Kidney epithelial cell (primary cell): Measurements from ENCODE around the gene TBC1D22A. TPM values are rescaled to one million over a fixed set of nuclear protein-coding genes. Genes with fewer than 3 reads are reported as not detected.

Experiments
- DNase-seq: peaks from one replicate; pipeline ENCODE4 v3.0.0-alpha.2; 2010; ENCODE audit warnings: low read depth
- H3K27me3 ChIP-seq: 2 replicates; pipeline ENCODE4 v1.6.0; 2011; ENCODE audit warnings: low read length; ENCODE audit not compliant: control insufficient read depth, insufficient read depth
- H3K36me3 ChIP-seq: 2 replicates; pipeline ENCODE4 v1.5.1; 2011; ENCODE audit warnings: low read length; ENCODE audit not compliant: control insufficient read depth, insufficient read depth
- H3K4me3 ChIP-seq: 2 replicates; pipeline ENCODE4 v1.5.1; 2011; ENCODE audit warnings: low read depth, mild to moderate bottlenecking, control low read depth, low read length
- total RNA-seq: library from RNA; depleted of rRNA; stranded (reverse); fragments of >200 nt; gene quantifications from 2 replicates; pipeline ENCODE4 v1.2.3, GENCODE V29; 2015
- TF ChIP-seq, protein P1 (sequence below): IDR thresholded peaks from 2 replicates; pipeline ENCODE4 v1.5.1; 2011; ENCODE audit warnings: mild to moderate bottlenecking, moderate library complexity, low read length, control low read depth, inconsistent platforms; ENCODE audit not compliant: insufficient read depth, poor library complexity, severe bottlenecking

TBC1D22A gene
- total RNA-seq, 1 donor from 2014 or later: 25.7 TPM

DNA sequence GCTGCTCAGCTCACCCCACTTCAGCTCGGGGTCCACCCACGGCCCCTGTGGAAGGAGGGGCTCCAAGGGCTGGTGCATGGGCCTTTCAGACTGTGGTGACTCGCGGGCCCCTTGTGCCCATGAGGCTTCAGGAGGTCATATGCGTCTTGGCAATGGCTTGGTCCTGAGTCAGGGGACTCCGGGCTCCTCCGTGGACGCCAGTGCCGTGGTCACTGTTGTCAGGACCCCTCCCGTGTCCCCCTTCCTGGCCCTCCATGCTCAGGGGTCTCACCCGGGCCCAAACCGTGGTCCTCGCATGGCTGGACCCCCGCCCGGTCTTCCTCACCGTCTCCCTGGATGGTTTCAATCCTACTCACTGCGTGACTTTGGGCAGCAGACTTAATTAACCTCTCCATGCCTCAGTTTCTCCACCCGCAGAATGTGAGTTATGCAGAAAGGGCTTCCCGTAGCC is 436.4 kb downstream of the TBC1D22A start:
- DNase-seq: no peak
- Histone ChIP-seq H3K36me3 (no peaks in the 10 kb centered on the region), H3K4me3 (no peak overlapping the region), H3K27me3 (peaks cover 20% of the 10 kb centered on the region)
- TF ChIP-seq, protein P1, sequence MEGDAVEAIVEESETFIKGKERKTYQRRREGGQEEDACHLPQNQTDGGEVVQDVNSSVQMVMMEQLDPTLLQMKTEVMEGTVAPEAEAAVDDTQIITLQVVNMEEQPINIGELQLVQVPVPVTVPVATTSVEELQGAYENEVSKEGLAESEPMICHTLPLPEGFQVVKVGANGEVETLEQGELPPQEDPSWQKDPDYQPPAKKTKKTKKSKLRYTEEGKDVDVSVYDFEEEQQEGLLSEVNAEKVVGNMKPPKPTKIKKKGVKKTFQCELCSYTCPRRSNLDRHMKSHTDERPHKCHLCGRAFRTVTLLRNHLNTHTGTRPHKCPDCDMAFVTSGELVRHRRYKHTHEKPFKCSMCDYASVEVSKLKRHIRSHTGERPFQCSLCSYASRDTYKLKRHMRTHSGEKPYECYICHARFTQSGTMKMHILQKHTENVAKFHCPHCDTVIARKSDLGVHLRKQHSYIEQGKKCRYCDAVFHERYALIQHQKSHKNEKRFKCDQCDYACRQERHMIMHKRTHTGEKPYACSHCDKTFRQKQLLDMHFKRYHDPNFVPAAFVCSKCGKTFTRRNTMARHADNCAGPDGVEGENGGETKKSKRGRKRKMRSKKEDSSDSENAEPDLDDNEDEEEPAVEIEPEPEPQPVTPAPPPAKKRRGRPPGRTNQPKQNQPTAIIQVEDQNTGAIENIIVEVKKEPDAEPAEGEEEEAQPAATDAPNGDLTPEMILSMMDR: no peak

DNA sequence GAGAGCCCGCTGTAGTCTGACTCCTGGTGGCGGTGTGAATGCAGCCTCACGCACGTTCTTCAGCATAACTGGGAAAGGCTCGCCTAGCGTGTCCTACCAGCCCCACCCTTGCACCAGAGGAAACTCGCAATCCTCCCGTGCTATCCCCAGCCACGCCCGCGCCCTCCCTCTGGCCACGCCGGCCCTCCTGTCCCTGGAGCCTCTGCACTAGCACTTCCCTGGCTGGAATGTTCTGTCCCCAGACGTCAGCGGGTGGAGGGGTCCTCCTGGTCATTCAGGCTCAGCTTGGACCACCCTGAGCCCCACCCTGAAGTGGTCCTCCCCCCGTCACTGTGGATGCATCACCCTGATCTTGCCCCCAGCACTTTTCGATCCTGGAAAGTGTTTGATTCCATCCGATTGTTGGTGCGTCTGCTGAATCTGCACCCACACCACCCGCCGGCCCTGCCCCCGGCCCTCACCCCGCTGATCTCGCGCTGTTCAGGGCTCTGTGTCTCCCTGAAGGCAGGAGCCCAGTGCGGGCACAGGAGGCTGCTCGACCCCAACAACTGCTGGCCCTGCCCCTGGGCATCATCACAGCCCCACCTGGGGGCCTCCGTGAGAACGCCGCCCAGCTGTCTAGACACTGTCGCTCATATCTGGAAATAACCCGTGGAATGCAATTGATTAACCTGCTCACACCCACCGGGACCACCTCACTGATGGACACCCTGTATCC is 437.0 kb downstream of the TBC1D22A start:
- H3K36me3 ChIP-seq: no peaks in the 10 kb centered on the region
- no peak overlapping the region for H3K4me3 ChIP-seq
- DNase-seq: no peak
- peaks cover 20% of the 10 kb centered on the region for H3K27me3 ChIP-seq
- TF ChIP-seq, protein P1: no peak

DNA sequence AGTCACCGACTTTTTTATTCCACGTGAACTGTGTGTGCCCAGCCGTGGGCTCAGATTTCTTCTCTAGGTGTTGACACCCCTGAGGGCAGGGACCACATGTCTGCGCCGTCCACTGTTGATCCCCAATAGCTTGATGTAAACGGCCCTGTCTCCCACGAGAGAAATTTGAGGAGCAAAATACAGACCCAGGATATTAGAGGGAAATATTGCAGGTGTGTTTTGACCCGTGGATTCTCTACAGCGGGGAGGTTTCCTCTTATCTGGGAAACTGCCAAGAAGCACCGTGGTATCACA is 437.5 kb downstream of the TBC1D22A start:
- DNase-seq: no peak
- H3K27me3 ChIP-seq: peaks cover 18% of the 10 kb centered on the region
- TF ChIP-seq, protein P1: no peak

DNA sequence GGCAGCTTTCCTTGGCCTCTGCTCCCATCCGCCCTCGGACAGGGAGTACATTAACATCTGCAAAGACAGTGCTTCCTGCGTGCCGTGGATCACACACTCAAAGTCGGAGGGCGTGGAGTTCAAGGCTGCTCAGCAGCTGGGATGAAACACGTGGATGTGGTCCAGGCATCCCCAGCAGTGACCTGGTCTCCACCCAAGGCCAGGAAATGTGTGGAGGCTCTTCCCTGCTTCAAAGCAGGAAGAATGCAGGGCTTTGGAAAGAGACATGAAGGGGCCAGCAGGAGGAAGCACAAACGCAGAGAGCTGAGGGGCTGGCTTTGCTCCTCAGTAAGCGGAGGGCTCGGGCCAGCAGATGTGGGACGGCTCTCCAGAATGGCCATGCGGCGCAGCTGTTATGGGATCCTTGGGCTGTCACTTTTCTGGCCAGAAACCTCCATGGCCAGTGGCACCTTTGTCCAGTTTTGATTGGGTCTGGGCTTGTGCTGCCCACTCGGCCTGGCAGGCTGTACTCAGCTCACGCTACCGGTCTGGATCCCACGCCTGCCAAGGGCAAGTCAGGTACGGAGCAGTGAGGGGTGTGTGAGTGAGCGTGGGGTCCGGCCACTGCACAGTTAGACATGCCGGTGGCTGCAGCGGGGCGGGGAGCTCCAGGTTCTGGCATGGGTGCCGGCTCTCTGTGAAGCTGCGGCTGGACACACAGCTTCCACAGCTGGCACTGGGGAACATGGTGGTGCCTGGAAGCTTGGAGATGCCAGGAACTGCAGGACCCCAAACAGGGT is 438.0 kb downstream of the TBC1D22A start:
- no peak for DNase-seq
- Histone ChIP-seq H3K4me3 (no peak overlapping the region), H3K36me3 (no peaks in the 10 kb centered on the region), H3K27me3 (peaks cover 15% of the 10 kb centered on the region)
- TF ChIP-seq, protein P1: no peak

More for the DNA sequence above, 437.5 kb downstream of the TBC1D22A start:
- Histone ChIP-seq H3K4me3 (no peak overlapping the region), H3K36me3 (no peaks in the 10 kb centered on the region)

DNA sequence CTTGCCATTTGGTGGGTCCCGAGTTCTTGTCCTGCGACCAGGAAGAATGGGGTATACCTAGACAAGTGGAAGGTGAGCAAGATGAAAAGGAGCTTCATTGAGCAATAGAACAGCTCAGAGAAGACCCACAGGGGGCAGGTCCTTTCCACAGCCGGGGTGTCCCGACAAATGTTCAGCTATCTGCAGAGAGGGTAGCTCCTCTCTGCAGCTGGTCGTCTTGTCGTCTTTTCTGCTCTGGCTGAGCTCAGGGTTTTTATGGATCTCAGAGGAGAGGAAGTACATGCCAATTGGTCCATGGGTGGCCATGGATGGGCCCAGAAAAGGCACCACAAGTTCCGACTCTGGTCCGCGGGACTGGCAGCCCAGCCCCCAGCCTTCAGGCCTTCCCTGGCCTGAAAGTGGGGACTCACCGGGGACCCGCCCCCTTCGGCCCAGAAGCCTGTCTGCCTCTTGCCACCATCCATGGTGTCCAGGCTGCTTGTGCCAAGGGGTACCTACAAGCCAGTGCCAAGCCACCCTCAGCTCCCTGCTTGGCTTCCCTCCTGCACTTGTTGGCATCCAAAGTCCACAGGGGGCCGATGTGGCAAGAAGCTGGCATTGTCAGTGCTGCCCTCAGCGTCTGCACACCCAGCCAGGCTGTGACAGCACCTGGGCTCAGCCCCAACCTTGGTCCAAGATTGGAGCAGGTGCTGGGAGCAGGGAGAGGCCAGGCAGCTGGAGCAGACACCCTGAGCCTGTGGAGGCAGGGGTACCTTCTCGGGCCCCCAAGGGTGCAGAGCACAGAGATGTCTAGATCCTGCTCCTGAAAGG is 438.9 kb downstream of the TBC1D22A start:
- Histone ChIP-seq H3K36me3 (no peaks in the 10 kb centered on the region), H3K4me3 (no peak overlapping the region), H3K27me3 (peaks cover 14% of the 10 kb centered on the region)
- TF ChIP-seq, protein P1: no peak
- no peak for DNase-seq
